WTC11 (cell line): Measurements from ENCODE around the gene MGARP. TPM values are rescaled to one million over a fixed set of nuclear protein-coding genes. Genes with fewer than 3 reads are reported as not detected.
A peak's percentile ranks its signal among the peaks of the same experiment; 100 is the strongest.

Experiments used
- ARID4B ChIP-seq: sonication (generic); formaldehyde crosslinking; IDR thresholded peaks from 2 replicates; pipeline ENCODE4 v1.8.0; 2023; ENCODE audit warnings: missing genetic modification reagents, mild to moderate bottlenecking, borderline replicate concordance
- CBFB ChIP-seq: sonication (generic); formaldehyde crosslinking; IDR thresholded peaks from 2 replicates; pipeline ENCODE4 v1.8.1; 2022; ENCODE audit warnings: mild to moderate bottlenecking, low read depth, missing genetic modification reagents
- CREB1 ChIP-seq: sonication (generic); formaldehyde crosslinking; IDR thresholded peaks from 2 replicates; pipeline ENCODE4 v1.8.0; 2023; ENCODE audit warnings: mild to moderate bottlenecking, missing genetic modification reagents
- CREM ChIP-seq: sonication (generic); formaldehyde crosslinking; IDR thresholded peaks from 2 replicates; pipeline ENCODE4 v1.8.1; 2022; ENCODE audit warnings: mild to moderate bottlenecking, missing genetic modification reagents, moderate library complexity
- ERG ChIP-seq: fragments of 250-450 bp; sonication (Bioruptor Pico); IDR thresholded peaks from 2 replicates; pipeline ENCODE4 v1.8.0; 2021; ENCODE audit warnings: mild to moderate bottlenecking
- GABPB1 ChIP-seq: sonication (generic); formaldehyde crosslinking; IDR thresholded peaks from 2 replicates; pipeline ENCODE4 v1.8.1; 2023; ENCODE audit warnings: mild to moderate bottlenecking, missing genetic modification reagents
- JAZF1 ChIP-seq: fragments of 250-450 bp; sonication (Bioruptor Pico); IDR thresholded peaks from 2 replicates; pipeline ENCODE4 v1.9.0; 2021; ENCODE audit warnings: moderate library complexity, mild to moderate bottlenecking, inconsistent platforms
- MXD4 ChIP-seq: fragments of 250-450 bp; sonication (Bioruptor Pico); IDR thresholded peaks from 2 replicates; pipeline ENCODE4 v1.8.0; 2021; ENCODE audit warnings: mild to moderate bottlenecking, moderate library complexity, borderline replicate concordance
- MYBL2 ChIP-seq: sonication (generic); formaldehyde crosslinking; IDR thresholded peaks from 2 replicates; pipeline ENCODE4 v1.8.1; 2023; ENCODE audit warnings: mild to moderate bottlenecking, moderate library complexity, missing genetic modification reagents
- NR1H2 ChIP-seq: sonication (generic); formaldehyde crosslinking; IDR thresholded peaks from 2 replicates; pipeline ENCODE4 v1.9.0; 2021; ENCODE audit warnings: mild to moderate bottlenecking, moderate library complexity, missing genetic modification reagents
- TCF7 ChIP-seq: sonication (generic); formaldehyde crosslinking; IDR thresholded peaks from 2 replicates; pipeline ENCODE4 v1.8.0; 2022; ENCODE audit warnings: mild to moderate bottlenecking, low read depth, missing genetic modification reagents, moderate library complexity
- ZNF121 ChIP-seq: sonication (generic); formaldehyde crosslinking; IDR thresholded peaks from 2 replicates; pipeline ENCODE4 v1.8.0; 2023; ENCODE audit warnings: missing genetic modification reagents
- ZNF138 ChIP-seq: sonication (generic); formaldehyde crosslinking; conservative IDR thresholded peaks from 2 replicates; pipeline ENCODE4 v1.8.1; 2022; ENCODE audit warnings: mild to moderate bottlenecking, moderate library complexity, missing genetic modification reagents
- ZNF281 ChIP-seq: sonication (generic); formaldehyde crosslinking; IDR thresholded peaks from 2 replicates; pipeline ENCODE4 v1.8.0; 2023; ENCODE audit warnings: mild to moderate bottlenecking, missing genetic modification reagents
- ZNF317 ChIP-seq: sonication (generic); formaldehyde crosslinking; IDR thresholded peaks from 2 replicates; pipeline ENCODE4 v1.8.1; 2023; ENCODE audit warnings: low read depth, mild to moderate bottlenecking, moderate library complexity, missing genetic modification reagents, borderline replicate concordance
- ZNF512 ChIP-seq: sonication (generic); formaldehyde crosslinking; IDR thresholded peaks from 2 replicates; pipeline ENCODE4 v1.8.1; 2022; ENCODE audit warnings: missing genetic modification reagents, borderline replicate concordance
- total RNA-seq: library from RNA; stranded (reverse); gene quantifications from 3 replicates; pipeline ENCODE4 v1.2.3, GENCODE V29; 2021
- TF ChIP-seq, protein P1 (sequence below): sonication (generic); formaldehyde crosslinking; IDR thresholded peaks from 2 replicates; pipeline ENCODE4 v1.8.0; 2022; ENCODE audit warnings: missing genetic modification reagents
- TF ChIP-seq, protein P2 (sequence below): sonication (generic); formaldehyde crosslinking; IDR thresholded peaks from 2 replicates; pipeline ENCODE4 v1.8.1; 2023; ENCODE audit warnings: mild to moderate bottlenecking, moderate library complexity, missing genetic modification reagents

MGARP gene
- total RNA-seq, 1 experiment from 2014 or later, result 4.6 TPM

GRCh38 chr4:139279760-139280620 is at the start of gene MGARP (continued):
- TF ChIP-seq, protein P1, sequence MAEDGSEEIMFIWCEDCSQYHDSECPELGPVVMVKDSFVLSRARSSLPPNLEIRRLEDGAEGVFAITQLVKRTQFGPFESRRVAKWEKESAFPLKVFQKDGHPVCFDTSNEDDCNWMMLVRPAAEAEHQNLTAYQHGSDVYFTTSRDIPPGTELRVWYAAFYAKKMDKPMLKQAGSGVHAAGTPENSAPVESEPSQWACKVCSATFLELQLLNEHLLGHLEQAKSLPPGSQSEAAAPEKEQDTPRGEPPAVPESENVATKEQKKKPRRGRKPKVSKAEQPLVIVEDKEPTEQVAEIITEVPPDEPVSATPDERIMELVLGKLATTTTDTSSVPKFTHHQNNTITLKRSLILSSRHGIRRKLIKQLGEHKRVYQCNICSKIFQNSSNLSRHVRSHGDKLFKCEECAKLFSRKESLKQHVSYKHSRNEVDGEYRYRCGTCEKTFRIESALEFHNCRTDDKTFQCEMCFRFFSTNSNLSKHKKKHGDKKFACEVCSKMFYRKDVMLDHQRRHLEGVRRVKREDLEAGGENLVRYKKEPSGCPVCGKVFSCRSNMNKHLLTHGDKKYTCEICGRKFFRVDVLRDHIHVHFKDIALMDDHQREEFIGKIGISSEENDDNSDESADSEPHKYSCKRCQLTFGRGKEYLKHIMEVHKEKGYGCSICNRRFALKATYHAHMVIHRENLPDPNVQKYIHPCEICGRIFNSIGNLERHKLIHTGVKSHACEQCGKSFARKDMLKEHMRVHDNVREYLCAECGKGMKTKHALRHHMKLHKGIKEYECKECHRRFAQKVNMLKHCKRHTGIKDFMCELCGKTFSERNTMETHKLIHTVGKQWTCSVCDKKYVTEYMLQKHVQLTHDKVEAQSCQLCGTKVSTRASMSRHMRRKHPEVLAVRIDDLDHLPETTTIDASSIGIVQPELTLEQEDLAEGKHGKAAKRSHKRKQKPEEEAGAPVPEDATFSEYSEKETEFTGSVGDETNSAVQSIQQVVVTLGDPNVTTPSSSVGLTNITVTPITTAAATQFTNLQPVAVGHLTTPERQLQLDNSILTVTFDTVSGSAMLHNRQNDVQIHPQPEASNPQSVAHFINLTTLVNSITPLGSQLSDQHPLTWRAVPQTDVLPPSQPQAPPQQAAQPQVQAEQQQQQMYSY (CRISPR knock-in tag), result no peak
- TF ChIP-seq CREB1 (CRISPR knock-in tag) (no peak), ARID4B (CRISPR knock-in tag) (no peak), ZNF121 (CRISPR knock-in tag) (no peak), CREM (CRISPR knock-in tag) (no peak), ZNF317 (CRISPR knock-in tag) (no peak), TCF7 (no peak), ZNF138 (CRISPR knock-in tag) (no peak), MXD4 (CRISPR knock-in tag) (no peak), NR1H2 (CRISPR knock-in tag) (no peak), MYBL2 (CRISPR knock-in tag) (0 out of 2 replicates have a peak, but pooled peaks have one; percentile 23), JAZF1 (CRISPR knock-in tag) (no peak), ERG (CRISPR knock-in tag) (no peak), ZNF281 (CRISPR knock-in tag) (no peak), CBFB (CRISPR knock-in tag) (no peak), GABPB1 (no peak), ZNF512 (CRISPR knock-in tag) (no peak)
- TF ChIP-seq, protein P2, sequence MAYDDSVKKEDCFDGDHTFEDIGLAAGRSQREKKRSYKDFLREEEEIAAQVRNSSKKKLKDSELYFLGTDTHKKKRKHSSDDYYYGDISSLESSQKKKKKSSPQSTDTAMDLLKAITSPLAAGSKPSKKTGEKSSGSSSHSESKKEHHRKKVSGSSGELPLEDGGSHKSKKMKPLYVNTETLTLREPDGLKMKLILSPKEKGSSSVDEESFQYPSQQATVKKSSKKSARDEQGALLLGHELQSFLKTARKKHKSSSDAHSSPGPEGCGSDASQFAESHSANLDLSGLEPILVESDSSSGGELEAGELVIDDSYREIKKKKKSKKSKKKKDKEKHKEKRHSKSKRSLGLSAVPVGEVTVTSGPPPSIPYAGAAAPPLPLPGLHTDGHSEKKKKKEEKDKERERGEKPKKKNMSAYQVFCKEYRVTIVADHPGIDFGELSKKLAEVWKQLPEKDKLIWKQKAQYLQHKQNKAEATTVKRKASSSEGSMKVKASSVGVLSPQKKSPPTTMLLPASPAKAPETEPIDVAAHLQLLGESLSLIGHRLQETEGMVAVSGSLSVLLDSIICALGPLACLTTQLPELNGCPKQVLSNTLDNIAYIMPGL (CRISPR knock-in tag), result peak; percentile 85; the same call in 1 of the 2 replicates
